Measurements from ENCODE around the gene UBALD1. TPM values are rescaled to one million over a fixed set of nuclear protein-coding genes. Genes with fewer than 3 reads are reported as not detected.

UBALD1 gene
- total RNA-seq, 1 donor from 2014 or later, result 33.6 TPM

GRCh38 chr16:4610011-4611005 lies 4.4 kb downstream of the UBALD1 start:
- no peaks in the 10 kb centered on the region for H3K27me3 Mint-ChIP-seq (ENCODE audit: unreplicated experiment)
- H3K27ac Mint-ChIP-seq (ENCODE audit: unreplicated experiment), result no peak overlapping the region
- TF ChIP-seq CTCF (IDR thresholded peaks at IDR 0.05), result no peak
- H3K4me3 Mint-ChIP-seq (ENCODE audit: unreplicated experiment), result no peak overlapping the region
- no peaks in the 10 kb centered on the region for H3K9me3 Mint-ChIP-seq (ENCODE audit: unreplicated experiment)
- H3K4me1 Mint-ChIP-seq (ENCODE audit: unreplicated experiment), result peaks cover 19% of the 10 kb centered on the region
- H3K36me3 Mint-ChIP-seq (ENCODE audit: unreplicated experiment), result no peaks in the 10 kb centered on the region
- DNase-seq (ENCODE audit: extremely low spot score, unreplicated experiment), result no peak

- Mint-ChIP-seq H3K27me3 (ENCODE audit: unreplicated experiment) (no peaks in the 10 kb centered on the region), H3K9me3 (ENCODE audit: unreplicated experiment) (no peaks in the 10 kb centered on the region), H3K27ac (ENCODE audit: unreplicated experiment) (no peak overlapping the region), H3K36me3 (ENCODE audit: unreplicated experiment) (no peaks in the 10 kb centered on the region), H3K4me3 (ENCODE audit: unreplicated experiment) (no peak overlapping the region), H3K4me1 (ENCODE audit: unreplicated experiment) (peaks cover 19% of the 10 kb centered on the region)
- DNase-seq (ENCODE audit: extremely low spot score, unreplicated experiment), result no peak
- no peak for TF ChIP-seq CTCF (IDR thresholded peaks at IDR 0.05)
These were observed 5.3 kb downstream of the UBALD1 start for GRCh38 chr16:4609200-4610010.

GRCh38 chr16:4608704-4608980 lies 6.0 kb downstream of the UBALD1 start:
- H3K27ac Mint-ChIP-seq (ENCODE audit: unreplicated experiment), result no peak overlapping the region
- H3K27me3 Mint-ChIP-seq (ENCODE audit: unreplicated experiment), result no peaks in the 10 kb centered on the region
- peaks cover 19% of the 10 kb centered on the region for H3K4me1 Mint-ChIP-seq (ENCODE audit: unreplicated experiment)
- no peaks in the 10 kb centered on the region for H3K9me3 Mint-ChIP-seq (ENCODE audit: unreplicated experiment)
- no peak overlapping the region for H3K4me3 Mint-ChIP-seq (ENCODE audit: unreplicated experiment)
- TF ChIP-seq CTCF (IDR thresholded peaks at IDR 0.05), result no peak
- no peak for DNase-seq (ENCODE audit: extremely low spot score, unreplicated experiment)
- H3K36me3 Mint-ChIP-seq (ENCODE audit: unreplicated experiment), result no peaks in the 10 kb centered on the region

- H3K27ac Mint-ChIP-seq (ENCODE audit: unreplicated experiment), result no peak overlapping the region
- H3K9me3 Mint-ChIP-seq (ENCODE audit: unreplicated experiment), result no peaks in the 10 kb centered on the region
- no peak for TF ChIP-seq CTCF (IDR thresholded peaks at IDR 0.05)
- H3K4me3 Mint-ChIP-seq (ENCODE audit: unreplicated experiment), result no peak overlapping the region
- peaks cover 14% of the 10 kb centered on the region for H3K4me1 Mint-ChIP-seq (ENCODE audit: unreplicated experiment)
- DNase-seq (ENCODE audit: extremely low spot score, unreplicated experiment), result no peak
- H3K27me3 Mint-ChIP-seq (ENCODE audit: unreplicated experiment), result no peaks in the 10 kb centered on the region
- no peaks in the 10 kb centered on the region for H3K36me3 Mint-ChIP-seq (ENCODE audit: unreplicated experiment)
These were observed 6.6 kb downstream of the UBALD1 start for GRCh38 chr16:4607841-4608703.
